ENCODE data around the gene TTC22. TPM values are rescaled to one million over a fixed set of nuclear protein-coding genes. Genes with fewer than 3 reads are reported as not detected.

Gene TTC22
- total and polyA plus RNA-seq, 3 experiments from 2014 or later, result 2.8 to 5.6 (median 2.9) TPM

DNA sequence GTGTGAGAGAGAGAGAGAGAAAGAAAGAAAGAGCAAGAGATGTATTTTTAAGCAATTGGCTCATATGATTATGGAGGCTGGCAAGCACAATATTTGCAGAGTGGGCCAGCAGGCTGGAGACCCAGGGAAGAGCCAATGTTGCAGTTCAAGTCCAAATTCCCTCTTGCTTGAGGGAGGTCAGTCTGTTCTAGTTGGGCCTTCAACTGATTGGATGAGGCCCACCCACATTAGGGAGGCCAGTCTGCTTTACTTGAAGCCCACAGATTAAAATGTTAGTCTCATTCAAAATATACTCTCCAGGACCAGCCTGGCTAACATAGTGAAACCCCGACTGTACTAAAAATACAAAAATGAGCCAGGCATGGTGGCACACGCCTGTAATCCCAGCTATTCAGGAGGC, 28.2 kb downstream of the TTC22 start:
- no peaks in the 10 kb centered on the region for H3K36me3 ChIP-seq (ENCODE audit: insufficient read depth, low read length)
- H3K27ac Mint-ChIP-seq, result no peak overlapping the region
- H3K9me3 ChIP-seq (ENCODE audit: low read length), result no peaks in the 10 kb centered on the region
- H3K4me1 Mint-ChIP-seq, result no peaks in the 10 kb centered on the region
- no peak overlapping the region for H3K4me3 Mint-ChIP-seq
- no peak overlapping the region for H3K4me3 ChIP-seq (ENCODE audit: low read length)
- no peaks in the 10 kb centered on the region for H3K27me3 ChIP-seq (ENCODE audit: insufficient read depth, low read length, poor library complexity, severe bottlenecking)
- no peaks in the 10 kb centered on the region for H3K9me3 Mint-ChIP-seq
- no peak for DNase-seq
- H3K27me3 Mint-ChIP-seq, result no peaks in the 10 kb centered on the region
- no peak overlapping the region for H3K27ac ChIP-seq (ENCODE audit: low read depth, low read length)
- POLR2A ChIA-PET, result no interaction called here
- H3K4me1 ChIP-seq (ENCODE audit: insufficient read depth, low read length), result no peaks in the 10 kb centered on the region
- CTCF ChIA-PET, result no interaction called here
- no peaks in the 10 kb centered on the region for H3K36me3 Mint-ChIP-seq

DNA sequence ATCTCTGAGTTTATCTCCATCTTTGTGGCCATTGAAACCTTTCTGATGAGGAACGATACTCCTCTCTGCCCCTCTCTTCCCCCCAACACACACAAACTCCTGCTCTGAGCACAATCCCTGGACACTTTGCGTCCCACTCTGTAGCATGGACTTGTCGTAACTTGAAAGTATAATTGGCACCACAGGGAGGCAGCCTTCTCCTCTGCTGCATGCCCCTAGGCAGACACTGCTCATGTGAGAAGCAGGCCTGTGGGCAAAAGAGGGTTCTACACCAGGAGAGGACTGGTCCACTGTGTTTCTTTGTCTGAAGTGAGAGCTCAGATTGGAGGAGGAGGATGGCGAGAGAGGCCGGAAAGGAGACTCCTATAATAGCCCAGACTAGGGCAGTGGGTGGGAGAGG, 33.0 kb downstream of the TTC22 start:
- Histone ChIP-seq H3K4me1 (ENCODE audit: insufficient read depth, low read length) (peaks cover 10% of the 10 kb centered on the region), H3K27ac (ENCODE audit: low read depth, low read length) (no peak overlapping the region), H3K36me3 (ENCODE audit: insufficient read depth, low read length) (no peaks in the 10 kb centered on the region), H3K4me3 (ENCODE audit: low read length) (no peak overlapping the region), H3K9me3 (ENCODE audit: low read length) (no peaks in the 10 kb centered on the region), H3K27me3 (ENCODE audit: insufficient read depth, low read length, poor library complexity, severe bottlenecking) (no peaks in the 10 kb centered on the region)
- POLR2A ChIA-PET, result no interaction called here
- H3K27ac Mint-ChIP-seq, result peak overlapping the region in 3 of 8 donors; percentile 53 to 92 (median 70)
- H3K4me3 Mint-ChIP-seq, result no peak overlapping the region
- H3K27me3 Mint-ChIP-seq, result no peaks in the 10 kb centered on the region
- no peaks in the 10 kb centered on the region for H3K9me3 Mint-ChIP-seq
- DNase-seq, result no peak
- peaks cover 13 to 18% (median 16%) of the 10 kb centered on the region in 3 donors for H3K4me1 Mint-ChIP-seq
- CTCF ChIA-PET, result interaction anchor here (0.5 to 1.3 kb wide), 2 partner anchors 33 to 1413 kb away, joined by 3 to 5 read pairs; partner anchors contain the start of gene TTC22
- H3K36me3 Mint-ChIP-seq, result peaks cover 0 to 2% (median 0%) of the 10 kb centered on the region in 3 donors

DNA sequence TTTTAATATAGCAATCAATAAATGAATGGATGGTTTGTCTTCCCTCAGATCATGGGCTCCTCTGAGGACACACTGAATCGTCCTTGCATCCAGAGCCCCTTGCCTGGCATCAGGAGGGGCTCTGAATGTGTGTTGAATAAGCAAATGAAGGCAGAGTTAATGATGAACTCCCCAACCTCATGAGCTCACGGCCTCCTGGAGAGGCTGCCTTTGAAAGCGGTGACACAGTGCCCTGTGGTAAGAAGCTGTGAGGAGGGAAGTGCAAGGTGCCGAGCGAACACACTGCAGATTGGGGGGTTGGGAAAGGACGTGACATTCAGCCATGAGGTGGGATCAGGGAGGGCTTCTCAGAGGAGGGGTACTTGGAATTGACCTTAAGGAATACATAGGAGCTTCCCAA, 33.6 kb downstream of the TTC22 start:
- Histone ChIP-seq H3K4me1 (ENCODE audit: insufficient read depth, low read length) (peaks cover 10% of the 10 kb centered on the region), H3K36me3 (ENCODE audit: insufficient read depth, low read length) (no peaks in the 10 kb centered on the region), H3K27ac (ENCODE audit: low read depth, low read length) (no peak overlapping the region), H3K27me3 (ENCODE audit: insufficient read depth, low read length, poor library complexity, severe bottlenecking) (no peaks in the 10 kb centered on the region), H3K9me3 (ENCODE audit: low read length) (no peaks in the 10 kb centered on the region), H3K4me3 (ENCODE audit: low read length) (no peak overlapping the region)
- Mint-ChIP-seq H3K4me3 (peak overlapping the region in 1 of 7 donors; percentile 46), H3K27me3 (no peaks in the 10 kb centered on the region), H3K36me3 (peaks cover 0 to 2% (median 0%) of the 10 kb centered on the region in 3 donors), H3K4me1 (peaks cover 14 to 22% (median 21%) of the 10 kb centered on the region in 3 donors), H3K9me3 (no peaks in the 10 kb centered on the region), H3K27ac (peak overlapping the region in 4 of 8 donors; percentile 26 to 74 (median 48))
- ChIA-PET CTCF (interaction anchor here (2.0 kb wide), 1 partner anchor 33 kb away, joined by 13 read pairs; the partner anchor contains the start of gene TTC22), POLR2A (no interaction called here)
- no peak for DNase-seq

DNA sequence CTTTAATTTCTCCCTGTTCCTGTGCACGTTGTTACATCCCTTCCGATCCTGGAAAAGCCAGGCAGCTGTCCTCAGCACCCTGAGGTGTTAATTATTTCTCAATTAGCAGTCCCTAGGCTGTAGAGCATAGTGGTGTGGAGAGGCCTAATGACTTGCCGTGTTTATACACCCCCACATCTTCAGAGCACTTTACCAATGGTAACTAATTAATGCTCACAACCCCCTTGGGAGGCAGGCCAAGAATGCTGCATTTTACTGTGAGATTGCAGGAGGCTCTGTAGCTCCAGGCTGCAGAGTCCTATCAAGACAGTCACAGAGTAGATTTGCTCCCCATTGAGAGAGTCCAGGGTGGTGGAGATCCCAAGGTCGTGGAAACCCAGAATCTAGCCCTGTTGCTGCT, 34.4 kb downstream of the TTC22 start:
- Mint-ChIP-seq H3K27me3 (no peaks in the 10 kb centered on the region), H3K4me3 (peak overlapping the region in 1 of 7 donors; percentile 22), H3K9me3 (no peaks in the 10 kb centered on the region), H3K36me3 (peaks cover 0 to 2% (median 0%) of the 10 kb centered on the region in 3 donors), H3K27ac (peak overlapping the region in 2 of 8 donors; percentile 6 to 65), H3K4me1 (peaks cover 14 to 22% (median 21%) of the 10 kb centered on the region in 3 donors)
- H3K9me3 ChIP-seq (ENCODE audit: low read length), result no peaks in the 10 kb centered on the region
- no peaks in the 10 kb centered on the region for H3K36me3 ChIP-seq (ENCODE audit: insufficient read depth, low read length)
- no peaks in the 10 kb centered on the region for H3K27me3 ChIP-seq (ENCODE audit: insufficient read depth, low read length, poor library complexity, severe bottlenecking)
- H3K4me1 ChIP-seq (ENCODE audit: insufficient read depth, low read length), result peaks cover 10% of the 10 kb centered on the region
- H3K4me3 ChIP-seq (ENCODE audit: low read length), result no peak overlapping the region
- no peak for DNase-seq
- ChIA-PET CTCF (interaction anchor here (2.0 kb wide), 1 partner anchor 34 kb away, joined by 13 read pairs; the partner anchor contains the start of gene TTC22), POLR2A (no interaction called here)
- H3K27ac ChIP-seq (ENCODE audit: low read depth, low read length), result no peak overlapping the region

DNA sequence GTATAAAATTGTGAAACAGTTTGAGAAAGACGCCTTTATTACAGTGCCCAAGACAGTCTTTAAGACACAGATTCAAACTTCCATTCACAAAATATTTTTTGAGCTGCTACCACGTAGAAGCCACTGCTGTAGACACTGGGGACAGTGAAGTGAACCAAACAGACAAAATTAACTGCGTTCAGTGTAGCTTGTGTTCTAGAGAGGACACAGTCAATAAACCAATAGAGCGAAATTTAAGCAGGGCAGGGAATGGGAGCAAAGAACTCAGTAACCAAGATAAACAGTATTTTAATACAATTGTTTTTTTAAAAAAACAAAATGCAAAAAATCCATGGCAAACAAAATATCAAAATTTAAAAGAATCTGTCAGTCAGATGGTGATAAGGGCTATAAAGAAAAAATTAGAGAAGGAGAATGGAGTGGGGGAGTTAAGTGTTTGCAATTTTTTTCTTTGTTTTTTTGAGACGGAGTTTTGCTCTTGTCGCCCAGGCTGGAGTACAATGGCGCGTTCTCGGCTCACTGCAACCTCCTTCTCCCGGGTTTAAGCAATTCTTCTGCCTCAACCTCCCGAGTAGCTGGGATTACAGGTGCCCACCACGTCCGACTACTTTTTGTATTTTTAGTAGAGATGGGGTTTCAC, 36.1 kb downstream of the TTC22 start:
- Mint-ChIP-seq H3K36me3 (peaks cover 0 to 2% (median 0%) of the 10 kb centered on the region in 3 donors), H3K27ac (peak overlapping the region; percentile 79 to 97 (median 92)), H3K4me3 (peak overlapping the region; percentile 92 to 96 (median 94)), H3K27me3 (no peaks in the 10 kb centered on the region), H3K4me1 (peaks cover 16 to 22% (median 21%) of the 10 kb centered on the region in 3 donors), H3K9me3 (no peaks in the 10 kb centered on the region)
- no peak for DNase-seq
- Histone ChIP-seq H3K36me3 (ENCODE audit: insufficient read depth, low read length) (no peaks in the 10 kb centered on the region), H3K4me3 (ENCODE audit: low read length) (peak overlapping the region; percentile 54), H3K4me1 (ENCODE audit: insufficient read depth, low read length) (peaks cover 10% of the 10 kb centered on the region), H3K27me3 (ENCODE audit: insufficient read depth, low read length, poor library complexity, severe bottlenecking) (no peaks in the 10 kb centered on the region), H3K27ac (ENCODE audit: low read depth, low read length) (peak overlapping the region; percentile 48), H3K9me3 (ENCODE audit: low read length) (no peaks in the 10 kb centered on the region)
- CTCF ChIA-PET, result interaction anchor here (0.6 to 1.1 kb wide), 2 partner anchors 26 to 36 kb away, joined by 3 to 7 read pairs; partner anchors contain the start of gene TTC22
- POLR2A ChIA-PET, result interaction anchor here (1.0 kb wide), 1 partner anchor 35 kb away, joined by 4 read pairs; no protein-coding TSS in a partner anchor

DNA sequence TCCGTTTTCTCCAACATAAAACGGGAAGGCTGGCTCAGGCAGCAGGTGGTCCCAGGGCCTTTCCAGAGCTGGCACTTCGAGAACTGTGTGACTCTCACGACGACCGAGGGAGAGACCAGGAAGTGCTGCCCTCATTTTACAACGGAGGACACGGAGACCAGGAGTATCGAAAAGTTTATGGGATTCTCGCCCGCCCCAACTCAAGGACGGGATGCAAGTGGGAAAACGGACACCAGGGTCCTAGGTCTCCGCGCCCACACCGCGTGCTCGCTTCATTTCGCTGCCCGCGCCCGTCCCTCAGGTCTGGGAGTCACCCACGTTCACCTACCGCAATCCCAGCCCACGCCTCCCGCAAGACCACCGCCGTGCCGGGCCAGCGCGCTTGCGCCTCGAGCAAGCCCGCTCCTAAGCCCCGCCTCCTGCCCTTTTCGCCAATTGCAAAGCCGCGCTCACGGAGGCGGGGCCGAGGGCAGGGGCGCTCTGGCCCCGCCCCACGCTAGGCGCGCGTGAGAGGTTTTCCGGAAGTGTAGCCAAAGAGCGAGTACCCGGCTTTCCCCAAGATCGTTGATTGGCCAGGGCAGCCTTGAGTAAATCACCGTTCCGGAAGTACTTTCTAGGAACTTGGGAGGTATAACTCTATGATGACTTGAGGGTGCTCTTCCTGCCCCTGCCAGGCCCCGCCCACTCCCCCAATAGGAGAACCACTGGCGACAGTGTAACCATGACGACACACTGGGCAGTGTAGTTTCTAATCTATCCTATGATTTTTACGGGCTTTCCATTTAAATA, 36.8 kb downstream of the TTC22 start, which contains the start of gene PARS2:
Gene PARS2 (minus strand): TSS at position 391 of the 789 bp plus-strand sequence. CDS start 5,362 bp downstream, outside the sequence.
- peak; percentile 95 to 98 (median 96) for DNase-seq
- Histone ChIP-seq H3K9me3 (ENCODE audit: low read length) (no peaks in the 10 kb centered on the region), H3K27ac (ENCODE audit: low read depth, low read length) (peak within 1 kb of the TSS; percentile 55), H3K4me1 (ENCODE audit: insufficient read depth, low read length) (peaks cover 10% of the 10 kb centered on the region), H3K27me3 (ENCODE audit: insufficient read depth, low read length, poor library complexity, severe bottlenecking) (no peaks in the 10 kb centered on the region), H3K36me3 (ENCODE audit: insufficient read depth, low read length) (no peaks in the 10 kb centered on the region), H3K4me3 (ENCODE audit: low read length) (peak within 1 kb of the TSS; percentile 72)
- Mint-ChIP-seq H3K4me1 (peaks cover 16 to 22% (median 21%) of the 10 kb centered on the region in 3 donors), H3K27me3 (no peaks in the 10 kb centered on the region), H3K27ac (peak within 1 kb of the TSS; percentile 79 to 97 (median 92)), H3K9me3 (no peaks in the 10 kb centered on the region), H3K4me3 (peak within 1 kb of the TSS; percentile 92 to 96 (median 94)), H3K36me3 (peaks cover 0 to 4% (median 0%) of the 10 kb centered on the region in 3 donors)
- ChIA-PET CTCF (interaction anchor here (1.1 kb wide), 1 partner anchor 37 kb away, joined by 7 read pairs; the partner anchor contains the start of gene TTC22), POLR2A (interaction anchor here (1.0 kb wide), 1 partner anchor 35 kb away, joined by 4 read pairs; no protein-coding TSS in a partner anchor)

DNA sequence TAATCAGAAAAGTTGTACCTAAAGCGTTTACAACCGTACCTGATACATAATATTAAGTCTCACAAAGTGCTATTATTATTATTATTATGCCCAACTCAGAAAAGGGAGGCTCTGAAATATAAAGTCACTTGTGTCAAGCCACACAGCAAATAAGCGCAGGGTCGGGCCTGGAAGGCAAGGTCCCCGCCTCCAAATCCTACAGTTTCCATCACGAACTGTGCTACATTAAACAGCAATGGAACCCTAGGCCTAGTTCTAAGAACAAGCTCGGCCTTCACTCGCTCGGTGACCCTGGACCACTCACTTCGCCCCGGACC, 37.3 kb downstream of the TTC22 start:
- Mint-ChIP-seq H3K36me3 (peaks cover 0 to 8% (median 0%) of the 10 kb centered on the region in 3 donors), H3K9me3 (no peaks in the 10 kb centered on the region), H3K27ac (peak overlapping the region; percentile 44 to 97 (median 92)), H3K4me3 (peak overlapping the region; percentile 92 to 96 (median 94)), H3K4me1 (peaks cover 16 to 22% (median 21%) of the 10 kb centered on the region in 3 donors), H3K27me3 (no peaks in the 10 kb centered on the region)
- ChIA-PET POLR2A (no interaction called here), CTCF (no interaction called here)
- H3K4me3 ChIP-seq (ENCODE audit: low read length), result peak overlapping the region; percentile 72
- no peaks in the 10 kb centered on the region for H3K36me3 ChIP-seq (ENCODE audit: insufficient read depth, low read length)
- DNase-seq, result no peak
- no peaks in the 10 kb centered on the region for H3K27me3 ChIP-seq (ENCODE audit: insufficient read depth, low read length, poor library complexity, severe bottlenecking)
- H3K27ac ChIP-seq (ENCODE audit: low read depth, low read length), result peak overlapping the region; percentile 55
- H3K4me1 ChIP-seq (ENCODE audit: insufficient read depth, low read length), result peaks cover 10% of the 10 kb centered on the region
- no peaks in the 10 kb centered on the region for H3K9me3 ChIP-seq (ENCODE audit: low read length)
